ENCODE results near the gene GARRE1.

DNA sequence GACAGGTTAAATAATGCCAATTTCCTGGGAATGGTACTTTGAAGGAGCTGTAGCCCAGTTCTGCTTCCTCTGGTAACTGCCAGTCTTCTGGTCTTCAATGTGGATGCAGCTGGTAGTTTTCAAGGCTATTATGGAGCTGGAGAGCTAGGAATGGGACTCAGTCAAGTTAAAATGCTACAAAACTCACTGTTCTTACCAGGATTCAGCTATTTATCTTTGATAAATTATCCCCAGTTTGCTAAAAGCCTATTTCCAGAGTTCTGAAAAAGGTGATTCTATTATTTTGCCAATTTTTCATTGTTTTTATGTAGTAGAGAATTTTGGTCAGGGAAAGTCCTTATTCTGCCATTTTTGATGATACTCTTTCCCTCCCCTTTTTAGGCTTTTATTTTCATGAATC is 40.7 kb downstream of the GARRE1 start:
- TF ChIP-seq YY1 (IDR thresholded peaks at IDR 0.05; ENCODE audit: low read depth), result no peak
- no peak for TF ChIP-seq RAD21 (IDR thresholded peaks at IDR 0.05; ENCODE audit: low read depth)
- TF ChIP-seq TAF1 (IDR thresholded peaks at IDR 0.05; ENCODE audit: low read depth), result no peak
- no peak for TF ChIP-seq EP300 (IDR thresholded peaks at IDR 0.05; ENCODE audit: borderline replicate concordance)
- TF ChIP-seq FOXM1 (IDR thresholded peaks at IDR 0.05; ENCODE audit: borderline replicate concordance, low read depth), result no peak
- no peak for TF ChIP-seq USF1 (IDR thresholded peaks at IDR 0.05)
- TF ChIP-seq, protein P1, sequence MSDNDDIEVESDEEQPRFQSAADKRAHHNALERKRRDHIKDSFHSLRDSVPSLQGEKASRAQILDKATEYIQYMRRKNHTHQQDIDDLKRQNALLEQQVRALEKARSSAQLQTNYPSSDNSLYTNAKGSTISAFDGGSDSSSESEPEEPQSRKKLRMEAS (IDR thresholded peaks at IDR 0.05), result no peak
- TF ChIP-seq CEBPB (IDR thresholded peaks at IDR 0.05), result no peak
- TF ChIP-seq CREB1 (IDR thresholded peaks at IDR 0.05; ENCODE audit: low read depth), result no peak
- no peak for TF ChIP-seq NFIC (IDR thresholded peaks at IDR 0.05)
- no peak for TF ChIP-seq TCF12 (IDR thresholded peaks at IDR 0.05; ENCODE audit: low read depth)

Data from Ishikawa (cell line).